H1 (cell line): ENCODE measurements around the gene HTR3A. TPM values are rescaled to one million over a fixed set of nuclear protein-coding genes. Genes with fewer than 3 reads are reported as not detected.
A peak's percentile ranks its signal among the peaks of the same experiment; 100 is the strongest.

Source experiments
- CTCF ChIA-PET: fragments of 300-600 bp; sonication (Branson Sonifier 250); formaldehyde crosslinking; loops from one replicate; lab custom pipeline; 2021; ENCODE audit not compliant: partially characterized antibody; lab: Charles Lee
- POLR2A ChIA-PET: fragments of 300-600 bp; sonication (Branson Sonifier 250); formaldehyde crosslinking; loops from one replicate; lab custom pipeline; 2021; ENCODE audit warnings: inconsistent platforms; ENCODE audit not compliant: partially characterized antibody; lab: Charles Lee
- DNase-seq, 2 experiments: peaks; one replicate each; pipeline versions ENCODE4 v3.0.0 to v3.0.0-alpha.2; 2010 to 2022; ENCODE audit warnings: low spot score in 2 of 2, low read depth in 1 of 2, mixed read lengths in 1 of 2
- FAIRE-seq: peaks from 2 replicates; lab custom pipeline; 2011; peaks lifted over from hg19 to GRCh38; lab: Jason Lieb, UNC
- H2AFZ ChIP-seq: 2 replicates; pipeline ENCODE4 v1.8.1; 2012; ENCODE audit warnings: low read length, inconsistent platforms
- H2AK5ac ChIP-seq: 2 replicates; pipeline ENCODE4 v1.6.1; 2013; ENCODE audit warnings: low read depth, low read length
- H2BK120ac ChIP-seq: replicated peaks from 2 replicates; pipeline ENCODE3; 2013; ENCODE audit warnings: low read depth, low read length, inconsistent platforms
- H2BK12ac ChIP-seq: 2 replicates; pipeline ENCODE4 v1.6.1; 2013; ENCODE audit warnings: low read depth, low read length
- H2BK15ac ChIP-seq: 2 replicates; pipeline ENCODE4 v1.6.1; 2013; ENCODE audit warnings: low read length
- H2BK20ac ChIP-seq: 2 replicates; pipeline ENCODE4 v1.6.1; 2013; ENCODE audit warnings: low read length
- H2BK5ac ChIP-seq: 2 replicates; pipeline ENCODE4 v1.6.1; 2013; ENCODE audit warnings: low read depth, low read length
- H3K14ac ChIP-seq: 2 replicates; pipeline ENCODE4 v1.6.1; 2013; ENCODE audit warnings: inconsistent platforms; ENCODE audit not compliant: insufficient read length
- H3K18ac ChIP-seq: 2 replicates; pipeline ENCODE4 v1.6.1; 2013; ENCODE audit warnings: low read length; ENCODE audit errors: extremely low read depth
- H3K23ac ChIP-seq: 2 replicates; pipeline ENCODE4 v1.6.1; 2013; ENCODE audit warnings: inconsistent platforms; ENCODE audit not compliant: insufficient read length
- H3K23me2 ChIP-seq: 2 replicates; pipeline ENCODE4 v1.6.1; 2013; ENCODE audit warnings: low read depth, low read length
- H3K27ac ChIP-seq: 2 replicates; pipeline ENCODE4 v1.6.1; 2011; ENCODE audit warnings: low read depth, low read length, inconsistent platforms
- H3K27me3 ChIP-seq, 4 experiments: replicated peaks in 1 of 4; 1 replicate in 1 of 4; 2 replicates in 3 of 4; pipeline versions ENCODE4 v1.6.1 to v1.8.1; 2011 to 2013; ENCODE audit warnings: low read length in 3 of 4, mild to moderate bottlenecking in 3 of 4, inconsistent platforms in 2 of 4, mixed read lengths in 2 of 4, moderate library complexity in 1 of 4; ENCODE audit not compliant: control insufficient read depth in 3 of 4, insufficient read depth in 3 of 4; ENCODE audit errors: extremely low read depth in 1 of 4
- H3K36me3 ChIP-seq, 4 experiments: 2 replicates each; pipeline versions ENCODE4 v1.6.1 to v1.8.1; 2011 to 2013; ENCODE audit warnings: mild to moderate bottlenecking in 4 of 4, low read length in 3 of 4, moderate library complexity in 2 of 4, control low read depth in 1 of 4, inconsistent platforms in 1 of 4; ENCODE audit not compliant: insufficient read depth in 4 of 4, control insufficient read depth in 2 of 4
- H3K4ac ChIP-seq: replicated peaks from 2 replicates; pipeline ENCODE3; 2013; ENCODE audit warnings: low read length, low read depth, mixed read lengths, inconsistent platforms; ENCODE audit not compliant: insufficient read length
- H3K4me1 ChIP-seq, 4 experiments: replicated peaks in 1 of 4; 1 replicate in 1 of 4; 2 replicates in 3 of 4; pipeline versions ENCODE4 v1.6.1 to v1.8.1; 2011 to 2013; ENCODE audit warnings: low read length in 3 of 4, inconsistent platforms in 2 of 4, mixed read lengths in 1 of 4; ENCODE audit not compliant: insufficient read depth in 4 of 4, control insufficient read depth in 3 of 4
- H3K4me2 ChIP-seq, 2 experiments: 2 replicates each; pipeline versions ENCODE4 v1.6.1 to v1.8.1; 2011 to 2013; ENCODE audit warnings: low read depth in 2 of 2, low read length in 2 of 2, control low read depth in 1 of 2, inconsistent platforms in 1 of 2, mild to moderate bottlenecking in 1 of 2; ENCODE audit not compliant: insufficient read depth in 1 of 2
- H3K4me3 ChIP-seq, 4 experiments: fragments of 200-600, 300-600 bp in 1 of 4; sonication (generic), shearing (Covaris generic), sonication (Bioruptor Twin) in 1 of 4; 2 replicates each; pipeline versions ENCODE4 v1.5.1 to v1.8.1; 2011 to 2016; ENCODE audit warnings: low read length in 4 of 4, low read depth in 3 of 4, control low read depth in 2 of 4, inconsistent platforms in 2 of 4, mild to moderate bottlenecking in 2 of 4, mixed read lengths in 1 of 4, moderate library complexity in 1 of 4; ENCODE audit not compliant: insufficient read depth in 2 of 4; ENCODE audit errors: extremely low read depth in 1 of 4
- H3K56ac ChIP-seq: replicated peaks from 2 replicates; pipeline ENCODE3; 2013; ENCODE audit warnings: low read depth, mild to moderate bottlenecking, mixed read lengths, low read length, inconsistent platforms; ENCODE audit not compliant: insufficient read length
- H3K79me1 ChIP-seq: 2 replicates; pipeline ENCODE4 v1.6.1; 2013; ENCODE audit warnings: low read depth, low read length, control low read depth
- H3K79me2 ChIP-seq, 2 experiments: 2 replicates each; pipeline versions ENCODE4 v1.6.1 to v1.8.1; 2012 to 2013; ENCODE audit warnings: low read length in 2 of 2, mild to moderate bottlenecking in 2 of 2, inconsistent platforms in 1 of 2; ENCODE audit not compliant: insufficient read depth in 2 of 2, control insufficient read depth in 1 of 2
- H3K9ac ChIP-seq, 4 experiments: replicated peaks in 1 of 4; 1 replicate in 1 of 4; 2 replicates in 3 of 4; pipeline versions ENCODE4 v1.6.1 to v1.8.1; 2011 to 2013; ENCODE audit warnings: low read depth in 3 of 4, low read length in 3 of 4, control low read depth in 2 of 4, mild to moderate bottlenecking in 2 of 4, moderate library complexity in 2 of 4, inconsistent platforms in 1 of 4; ENCODE audit errors: extremely low read depth in 1 of 4
- H3K9me3 ChIP-seq, 2 experiments: 2 replicates each; pipeline versions ENCODE4 v1.6.1 to v1.8.1; 2012 to 2013; ENCODE audit warnings: mild to moderate bottlenecking in 2 of 2, moderate library complexity in 2 of 2, control low read depth in 1 of 2, inconsistent platforms in 1 of 2, low read depth in 1 of 2, low read length in 1 of 2, mixed read lengths in 1 of 2; ENCODE audit not compliant: insufficient read depth in 2 of 2
- H4K20me1 ChIP-seq, 2 experiments: replicated peaks in 1 of 2; 2 replicates each; pipeline versions ENCODE3 to v1.8.1; 2011 to 2013; ENCODE audit warnings: inconsistent platforms in 2 of 2, low read length in 2 of 2, mild to moderate bottlenecking in 1 of 2; ENCODE audit not compliant: insufficient read depth in 2 of 2, control insufficient read depth in 1 of 2
- H4K5ac ChIP-seq: 2 replicates; pipeline ENCODE4 v1.6.1; 2013; ENCODE audit warnings: low read length, low read depth, mixed read lengths, inconsistent platforms; ENCODE audit not compliant: insufficient read length
- H4K8ac ChIP-seq: 2 replicates; pipeline ENCODE4 v1.8.0; 2013; ENCODE audit warnings: mild to moderate bottlenecking, moderate library complexity, low read length, inconsistent platforms; ENCODE audit not compliant: insufficient read depth; ENCODE audit errors: extremely low read depth
- H4K91ac ChIP-seq: replicated peaks from 2 replicates; pipeline ENCODE3; 2013; ENCODE audit warnings: low read length, mixed read lengths, inconsistent platforms; ENCODE audit not compliant: insufficient read length
- ASH2L ChIP-seq: fragments of 200-600, 300-600 bp; sonication (generic); IDR thresholded peaks from one replicate; pipeline ENCODE4 v1.7.1; 2017; ENCODE audit warnings: low read length
- CBX5 ChIP-seq: fragments of 300-800, 300-1000 bp; sonication (generic); IDR thresholded peaks from 2 replicates; pipeline ENCODE4 v1.7.1; 2016; ENCODE audit warnings: antibody characterized with exemption, low read length, low read depth
- CBX8 ChIP-seq: fragments of 300-800, 300-1000 bp; sonication (generic); IDR thresholded peaks from 2 replicates; pipeline ENCODE4 v1.7.1; 2016; ENCODE audit warnings: low read depth, low read length, borderline replicate concordance
- CHD1 ChIP-seq: IDR thresholded peaks from 2 replicates; pipeline ENCODE4 v1.6.1; 2012; ENCODE audit warnings: low read depth, low read length, improper control_type of control experiment
- EGR1 ChIP-seq: IDR thresholded peaks from 2 replicates; pipeline ENCODE4 v1.6.1; 2011; ENCODE audit warnings: low read depth, low read length, borderline replicate concordance
- GTF2F1 ChIP-seq: IDR thresholded peaks from 2 replicates; pipeline ENCODE4 v1.6.1; 2012; ENCODE audit warnings: low read depth, low read length, improper control_type of control experiment, borderline replicate concordance
- KDM4A ChIP-seq: IDR thresholded peaks from one replicate; pipeline ENCODE4 v1.7.1; 2012; ENCODE audit warnings: low read depth, mild to moderate bottlenecking, moderate library complexity, low read length, inconsistent platforms; ENCODE audit not compliant: severe bottlenecking
- MAX ChIP-seq: IDR thresholded peaks from 2 replicates; pipeline ENCODE4 v1.6.1; 2012; ENCODE audit warnings: inconsistent platforms
- POLR2AphosphoS5 ChIP-seq: IDR thresholded peaks from 2 replicates; pipeline ENCODE4 v1.6.1; 2011; ENCODE audit warnings: low read depth, low read length
- RNF2 ChIP-seq: fragments of 200-900, 300-1000 bp; sonication (generic); IDR thresholded peaks from 2 replicates; pipeline ENCODE4 v1.7.1; 2016; ENCODE audit warnings: borderline replicate concordance, low read depth, mild to moderate bottlenecking, antibody characterized with exemption, low read length; ENCODE audit not compliant: poor library complexity, severe bottlenecking; ENCODE audit errors: missing control alignments
- SAP30 ChIP-seq: fragments of 300-600 bp; sonication (generic); IDR thresholded peaks from 2 replicates; pipeline ENCODE4 v1.7.1; 2012; ENCODE audit warnings: low read length, moderate library complexity, mild to moderate bottlenecking, inconsistent platforms; ENCODE audit not compliant: insufficient read depth, insufficient replicate concordance
- SIX5 ChIP-seq: IDR thresholded peaks from 2 replicates; pipeline ENCODE4 v1.6.1; 2011; ENCODE audit warnings: mild to moderate bottlenecking, low read depth, low read length
- SP1 ChIP-seq: IDR thresholded peaks from 2 replicates; pipeline ENCODE4 v1.6.1; 2011; ENCODE audit warnings: low read depth, low read length
- SP4 ChIP-seq: IDR thresholded peaks from 2 replicates; pipeline ENCODE4 v1.6.1; 2012; ENCODE audit warnings: low read length, inconsistent platforms
- TAF1 ChIP-seq: IDR thresholded peaks from 2 replicates; pipeline ENCODE4 v1.6.1; 2011; ENCODE audit warnings: mild to moderate bottlenecking, low read depth, low read length
- WGBS, 2 experiments: shearing (Covaris generic) in 1 of 2; methylation state at CpG; one replicate each; pipeline versions ENCODE4 v1.1.6 to v1.1.7; 2013 to 2015; ENCODE audit warnings: low lambda C conversion rate in 2 of 2, mixed read lengths in 2 of 2, inconsistent platforms in 1 of 2, low coverage in 1 of 2, missing lambda C conversion rate in 1 of 2; ENCODE audit not compliant: insufficient replicate concordance in 2 of 2, insufficient coverage in 1 of 2, insufficient read length in 1 of 2; ENCODE audit errors: extremely low coverage in 1 of 2, missing lambda C conversion rate in 1 of 2; 5-methylcytosine and 5-hydroxymethylcytosine counted together
- polyA plus RNA-seq, 7 experiments: library from polyadenylated mRNA; depleted of rRNA in 3 of 7; stranded (reverse) in 5 of 7; unstranded in 2 of 7; fragments of >200 nt in 5 of 7; fragments of 200-250 nt in 2 of 7; gene quantifications; 1 replicate in 5 of 7; 2 replicates in 1 of 7; 4 replicates in 1 of 7; pipeline versions ENCODE4 v1.2.1 to v1.2.3, GENCODE V29; 2011 to 2013; ENCODE audit warnings: missing spikeins in 2 of 7, mixed read lengths in 2 of 7
- total RNA-seq: library from RNA; stranded (reverse); fragmentation: NEBNext Ultra II Directional; extraction: Animal tissue kit (Norgen Biotek cat#: 25700); gene quantifications from 2 replicates; pipeline ENCODE4 v1.2.1, GENCODE V29; 2021

HTR3A gene
- total and polyA plus RNA-seq, 2 of the 8 experiments (the other 6 are each of a cell fraction or from before 2014, with no cell fraction given) = 7.5 to 8.9 TPM

GRCh38 chr11:113934761-113935160 is 40.1 kb upstream of the HTR3A start:
- Histone ChIP-seq H3K4me3 (no peak overlapping the region), H3K18ac (no peak overlapping the region), H3K4me1 (peaks cover 0 to 17% (median 5%) of the 10 kb centered on the region in 4 experiments; a peak in 3 of 7 replicates), H4K8ac (no peak overlapping the region), H3K27me3 (no peaks in the 10 kb centered on the region), H3K56ac (no peak overlapping the region), H2BK20ac (peak overlapping the region; percentile 56; the same call in 1 of the 2 replicates), H4K5ac (no peak overlapping the region), H3K23ac (no peak overlapping the region), H4K91ac (no peak overlapping the region), H3K14ac (no peak overlapping the region), H2AK5ac (peak overlapping the region; percentile 61; the same call in 1 of the 2 replicates), H2BK120ac (no peak overlapping the region), H2BK5ac (0 out of 2 replicates have a peak overlapping the region, but pooled peaks have one; percentile 22), H3K9ac (no peak overlapping the region), H3K4me2 (no peak overlapping the region), H3K79me2 (no peaks in the 10 kb centered on the region), H3K23me2 (no peaks in the 10 kb centered on the region), H3K79me1 (no peaks in the 10 kb centered on the region), H3K9me3 (no peaks in the 10 kb centered on the region), H3K36me3 (no peaks in the 10 kb centered on the region), H3K27ac (no peak overlapping the region), H3K4ac (no peak overlapping the region), H2AFZ (no peak overlapping the region), H2BK12ac (peak overlapping the region; percentile 72), H4K20me1 (no peaks in the 10 kb centered on the region), H2BK15ac (no peak overlapping the region; the same call in 1 of the 2 replicates)
- CTCF ChIA-PET = interaction anchor here (0.9 to 1.4 kb wide), 2 partner anchors 11 to 37 kb away, joined by 3 read pairs; no protein-coding TSS in a partner anchor
- FAIRE-seq (no peak), DNase-seq (no peak)
- WGBS, 2 experiments = 75% methylated on average over 4 of the region's 4 CpGs; no CpG with 5 or more reads in 1 of the 2 experiments
- POLR2A ChIA-PET = no interaction called here
- TF ChIP-seq POLR2AphosphoS5 (no peak), EGR1 (no peak), GTF2F1 (no peak), CBX8 (no peak), SP4 (no peak), CHD1 (no peak), SAP30 (no peak), TAF1 (no peak), KDM4A (no peak), SIX5 (no peak), RNF2 (no peak), CBX5 (no peak), SP1 (no peak), ASH2L (no peak), MAX (no peak)
